OCI-LY7 (cell line): ENCODE data around the gene ARHGEF17.

Experiments used
- EZH2phosphoT487 ChIP-seq: fragments of 200-600 bp; sonication (generic); IDR thresholded peaks from 2 replicates; pipeline ENCODE4 v1.6.1; 2018; ENCODE audit warnings: low read depth, borderline replicate concordance, mild to moderate bottlenecking, mixed run types, antibody characterized with exemption, low read length, moderate library complexity, mixed read lengths
- TF ChIP-seq, protein P1 (sequence below): fragments of 200-600 bp; sonication (generic); conservative IDR thresholded peaks from 2 replicates; pipeline ENCODE4 v1.5.1; 2014; ENCODE audit warnings: mild to moderate bottlenecking, antibody characterized with exemption, low read length, moderate library complexity, mixed read lengths

- TF ChIP-seq, protein P1, sequence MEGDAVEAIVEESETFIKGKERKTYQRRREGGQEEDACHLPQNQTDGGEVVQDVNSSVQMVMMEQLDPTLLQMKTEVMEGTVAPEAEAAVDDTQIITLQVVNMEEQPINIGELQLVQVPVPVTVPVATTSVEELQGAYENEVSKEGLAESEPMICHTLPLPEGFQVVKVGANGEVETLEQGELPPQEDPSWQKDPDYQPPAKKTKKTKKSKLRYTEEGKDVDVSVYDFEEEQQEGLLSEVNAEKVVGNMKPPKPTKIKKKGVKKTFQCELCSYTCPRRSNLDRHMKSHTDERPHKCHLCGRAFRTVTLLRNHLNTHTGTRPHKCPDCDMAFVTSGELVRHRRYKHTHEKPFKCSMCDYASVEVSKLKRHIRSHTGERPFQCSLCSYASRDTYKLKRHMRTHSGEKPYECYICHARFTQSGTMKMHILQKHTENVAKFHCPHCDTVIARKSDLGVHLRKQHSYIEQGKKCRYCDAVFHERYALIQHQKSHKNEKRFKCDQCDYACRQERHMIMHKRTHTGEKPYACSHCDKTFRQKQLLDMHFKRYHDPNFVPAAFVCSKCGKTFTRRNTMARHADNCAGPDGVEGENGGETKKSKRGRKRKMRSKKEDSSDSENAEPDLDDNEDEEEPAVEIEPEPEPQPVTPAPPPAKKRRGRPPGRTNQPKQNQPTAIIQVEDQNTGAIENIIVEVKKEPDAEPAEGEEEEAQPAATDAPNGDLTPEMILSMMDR, result no peak
- no peak for TF ChIP-seq EZH2phosphoT487
Measured at GRCh38 chr11:73391665-73392064, 83.6 kb downstream of the ARHGEF17 start.
